Heart left ventricle (tissue), 16 donors: ENCODE data around the gene CEP131. TPM values are rescaled to one million over a fixed set of nuclear protein-coding genes. Genes with fewer than 3 reads are reported as not detected.
"Not testable (repeated sequence)": the region's sequence is repeated elsewhere in the genome, so short reads cannot be mapped to it uniquely, and the experiment has no call there.

Source experiments
- ATAC-seq, 4 donors: fragments of 200-7000 bp; cut with Tn5 transposase; one replicate each; pipeline ENCODE4 v1.9.1; 2020 to 2022; ENCODE audit warnings: moderate library complexity in 4 of 4, mild to moderate bottlenecking in 3 of 4, moderate number of reproducible peaks in 1 of 4
- DNase-seq, 5 donors: peaks; one replicate each; pipeline ENCODE4 v3.0.0-alpha.2; 2020
- H3K27ac ChIP-seq, 12 donors: fragments of 200-600 bp; sonication (generic) in 4 of 12; one replicate each; pipeline versions ENCODE4 v1.5.0 to v1.8.0; 2016 to 2022; ENCODE audit warnings: mild to moderate bottlenecking in 2 of 12
- H3K27me3 ChIP-seq, 9 donors: fragments of 200-600 bp; sonication (generic) in 2 of 9; one replicate each; pipeline versions ENCODE4 v1.5.1 to v1.8.0; 2016 to 2022; ENCODE audit warnings: mild to moderate bottlenecking in 3 of 9
- H3K36me3 ChIP-seq, 9 donors: fragments of 200-600 bp; sonication (generic) in 2 of 9; one replicate each; pipeline versions ENCODE4 v1.5.0 to v1.8.0; 2018 to 2022; ENCODE audit warnings: mild to moderate bottlenecking in 2 of 9
- H3K4me1 ChIP-seq, 12 donors: fragments of 200-600 bp; sonication (generic) in 4 of 12; one replicate each; pipeline versions ENCODE4 v1.5.0 to v1.8.0; 2016 to 2022; ENCODE audit warnings: mild to moderate bottlenecking in 3 of 12
- H3K4me3 ChIP-seq, 12 donors: fragments of 200-600 bp; sonication (generic) in 4 of 12; one replicate each; pipeline versions ENCODE4 v1.5.0 to v1.8.0; 2017 to 2022; ENCODE audit warnings: mild to moderate bottlenecking in 9 of 12, moderate library complexity in 4 of 12
- H3K9me3 ChIP-seq, 12 donors: fragments of 200-600 bp; sonication (generic) in 4 of 12; one replicate each; pipeline versions ENCODE4 v1.5.0 to v1.8.0; 2016 to 2022; ENCODE audit warnings: mild to moderate bottlenecking in 1 of 12
- POLR2A ChIP-seq, 2 donors: fragments of 450-650 bp; IDR thresholded peaks; one replicate each; pipeline ENCODE4 v1.6.1; 2017; ENCODE audit warnings: antibody characterized with exemption in 2 of 2, mild to moderate bottlenecking in 2 of 2, moderate library complexity in 2 of 2
- WGBS, 4 donors: extraction: QIAGEN DNeasy Blood & Tissue Kit in 2 of 4; methylation state at CpG; one replicate each; pipeline versions ENCODE4 v1.1.5 to v1.1.7; 2013 to 2018; 5-methylcytosine and 5-hydroxymethylcytosine counted together
- intact Hi-C, 10 donors: fragments of 100-400 bp; cut with DNase I; formaldehyde crosslinking; loops; one replicate each; pipeline versions ENCODE4 v1.11.1 to v1.14.2; 2022
- polyA plus RNA-seq, 2 donors: library from polyadenylated mRNA; stranded (reverse); fragments of 200-250 nt; gene quantifications; one replicate each; pipeline ENCODE4 v1.2.3, GENCODE V29; 2013
- total RNA-seq, 9 donors: library from RNA; depleted of rRNA in 2 of 9; stranded (reverse); fragments of >200 nt in 2 of 9; fragmentation: NEBNext Ultra II Directional in 3 of 9; extraction: Animal tissue kit (Norgen Biotek cat#: 25700) in 3 of 9; gene quantifications; one replicate each; pipeline versions ENCODE4 v1.1.0 to v1.2.4, GENCODE V29; 2016 to 2023
- TF ChIP-seq, protein P1 (sequence below), 12 donors: fragments of 200-600 bp; sonication (generic) in 4 of 12; IDR thresholded peaks; one replicate each; pipeline versions ENCODE4 v1.5.0 to v1.8.0; 2018 to 2022; ENCODE audit warnings: antibody characterized with exemption in 12 of 12, mild to moderate bottlenecking in 5 of 12
- donor health status: ischemic (EF 13 %, LVEDD 7.1; RV severe dilation, severe dysfunction).
- donor health status: healthy with polysubstance abuse.
- donor health status: DM: no; HTN: yes; CAD: no.
- donor health status: DM: no; HTN: no; CAD: no.
- donor health status: ischemic (EF 25% LVEDD 6.9; RV normal size, moderate dysfunction).
- donor health status: ischemic (EF 25% LVEDD 5.7; RV mildly dilated, moderate dysfunction).
- donor health status: healthy.
- donor health status: DM: yes; HTN: yes; CAD: no.
- donor health status: ischemic (EF 35%, LVEDD 5.7; RV mildly dilated, moderate dysfunction).
- donor health status: nonischemic (EF 11% LVEDD 7.7; RV severe dilation, severe dysfunction).
- donor health status: DM: yes; HTN: yes; CAD: no.
- donor health status: PGD.
- donor health status: ischemic (EF 29% LVEDD 5.4; RV normal size, mild dysfunction).
- donor health status: nonischemic (EF 23%, LVEDD 6.1; RV moderate dilation, normal function).

The CEP131 gene
- total and polyA plus RNA-seq, 11 donors, result 7.0 to 15.8 (median 8.9) TPM

- Histone ChIP-seq H3K4me3 (no peak overlapping the region), H3K36me3 (no peaks in the 10 kb centered on the region), H3K4me1 (peaks cover 0 to 36% (median 0%) of the 10 kb centered on the region in 12 donors), H3K9me3 (no peaks in the 10 kb centered on the region), H3K27ac (no peak overlapping the region), H3K27me3 (no peaks in the 10 kb centered on the region)
- no peak for ATAC-seq
- 75 to 82% (median 77%) methylated on average over 14 of the region's 14 CpGs for WGBS, 4 donors
- intact Hi-C loops, result loop anchor here in 1 of 10 donors (5.0 kb wide), 1 partner anchor 43 kb away; no protein-coding TSS in a partner anchor
- peak in 1 of 5 donors; percentile 44 for DNase-seq
- TF ChIP-seq, protein P1, sequence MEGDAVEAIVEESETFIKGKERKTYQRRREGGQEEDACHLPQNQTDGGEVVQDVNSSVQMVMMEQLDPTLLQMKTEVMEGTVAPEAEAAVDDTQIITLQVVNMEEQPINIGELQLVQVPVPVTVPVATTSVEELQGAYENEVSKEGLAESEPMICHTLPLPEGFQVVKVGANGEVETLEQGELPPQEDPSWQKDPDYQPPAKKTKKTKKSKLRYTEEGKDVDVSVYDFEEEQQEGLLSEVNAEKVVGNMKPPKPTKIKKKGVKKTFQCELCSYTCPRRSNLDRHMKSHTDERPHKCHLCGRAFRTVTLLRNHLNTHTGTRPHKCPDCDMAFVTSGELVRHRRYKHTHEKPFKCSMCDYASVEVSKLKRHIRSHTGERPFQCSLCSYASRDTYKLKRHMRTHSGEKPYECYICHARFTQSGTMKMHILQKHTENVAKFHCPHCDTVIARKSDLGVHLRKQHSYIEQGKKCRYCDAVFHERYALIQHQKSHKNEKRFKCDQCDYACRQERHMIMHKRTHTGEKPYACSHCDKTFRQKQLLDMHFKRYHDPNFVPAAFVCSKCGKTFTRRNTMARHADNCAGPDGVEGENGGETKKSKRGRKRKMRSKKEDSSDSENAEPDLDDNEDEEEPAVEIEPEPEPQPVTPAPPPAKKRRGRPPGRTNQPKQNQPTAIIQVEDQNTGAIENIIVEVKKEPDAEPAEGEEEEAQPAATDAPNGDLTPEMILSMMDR (IDR thresholded peaks at IDR 0.05), result no peak
- no peak for TF ChIP-seq POLR2A (IDR thresholded peaks at IDR 0.05)
Measured at GRCh38 chr17:81148986-81149533, 73.7 kb downstream of the CEP131 start.

DNA sequence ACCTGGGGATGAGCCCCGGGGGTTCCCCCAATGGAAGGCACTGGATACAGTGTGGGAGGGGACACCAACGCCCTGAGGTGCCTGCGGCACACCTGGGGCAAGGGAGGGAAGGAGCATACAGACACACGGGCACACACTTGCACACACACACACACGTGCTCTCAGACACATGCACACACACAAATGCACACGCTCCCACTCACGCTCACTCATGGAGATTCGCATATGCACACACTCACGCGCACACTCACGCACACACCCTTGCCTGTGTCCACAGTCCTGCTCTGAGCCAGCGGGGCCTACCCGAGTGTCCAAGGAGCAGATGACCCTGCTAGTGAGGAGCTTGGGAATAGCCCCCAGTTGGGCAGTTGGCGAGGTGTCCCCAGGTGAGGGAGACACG, 74.2 kb downstream of the CEP131 start:
- intact Hi-C loops, result loop anchor here in 1 of 10 donors (5.0 kb wide), 1 partner anchor 44 kb away; no protein-coding TSS in a partner anchor
- WGBS, 4 donors, result 86 to 91% (median 90%) methylated on average over 7 to 15 of the region's 15 CpGs
- H3K36me3 ChIP-seq, result no peaks in the 10 kb centered on the region
- no peak for DNase-seq
- H3K4me1 ChIP-seq, result peaks cover 0 to 34% (median 0%) of the 10 kb centered on the region in 12 donors
- no peak for ATAC-seq
- no peak overlapping the region for H3K4me3 ChIP-seq
- no peaks in the 10 kb centered on the region for H3K27me3 ChIP-seq
- H3K9me3 ChIP-seq, result no peaks in the 10 kb centered on the region
- TF ChIP-seq, protein P1 (IDR thresholded peaks at IDR 0.05), result no peak
- no peak for TF ChIP-seq POLR2A (IDR thresholded peaks at IDR 0.05)
- no peak overlapping the region for H3K27ac ChIP-seq

DNA sequence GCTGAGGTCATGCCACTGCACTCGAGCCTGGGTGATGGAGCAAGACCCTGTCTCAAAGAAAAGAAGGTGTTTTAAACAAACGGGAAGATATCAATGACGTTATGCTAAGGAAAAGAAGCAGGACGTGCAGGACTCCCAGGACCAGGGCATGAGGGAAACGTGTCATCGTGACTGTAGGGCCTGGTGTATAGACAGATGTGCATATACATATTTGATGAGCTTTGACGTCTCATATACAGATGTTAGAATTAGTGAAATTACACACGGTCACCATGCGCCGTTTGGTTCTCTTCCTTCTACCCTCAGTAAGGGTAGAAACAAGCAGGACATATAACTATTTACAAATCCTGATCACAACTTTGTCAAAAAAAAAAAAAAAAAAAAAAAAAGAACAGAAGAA, 75.1 kb downstream of the CEP131 start:
- TF ChIP-seq POLR2A (IDR thresholded peaks at IDR 0.05), result no peak
- TF ChIP-seq, protein P1 (IDR thresholded peaks at IDR 0.05), result no peak
- no peaks in the 10 kb centered on the region for H3K36me3 ChIP-seq
- intact Hi-C loops, result loop anchor here in 1 of 10 donors (5.0 kb wide), 1 partner anchor 45 kb away; no protein-coding TSS in a partner anchor
- no peak overlapping the region for H3K27ac ChIP-seq
- no peak for ATAC-seq
- H3K4me3 ChIP-seq, result no peak overlapping the region
- peaks cover 0 to 30% (median 4%) of the 10 kb centered on the region in 12 donors for H3K4me1 ChIP-seq
- 77 to 81% (median 79%) methylated on average over 10 of the region's 10 CpGs for WGBS, 4 donors
- no peaks in the 10 kb centered on the region for H3K9me3 ChIP-seq
- DNase-seq, result no peak
- no peaks in the 10 kb centered on the region for H3K27me3 ChIP-seq

- not testable (repeated sequence) for H3K4me3 ChIP-seq, H3K27ac ChIP-seq, H3K9me3 ChIP-seq, H3K36me3 ChIP-seq, ATAC-seq, H3K27me3 ChIP-seq
- H3K4me1 ChIP-seq, result peaks cover 0 to 22% (median 4%) of the 10 kb centered on the region in 12 donors
- intact Hi-C loops, result loop anchor here in 1 of 10 donors (5.0 kb wide), 1 partner anchor 46 kb away; no protein-coding TSS in a partner anchor
- DNase-seq, result peak in 1 of 5 donors; percentile 23
- WGBS, 4 donors, result 80 to 87% (median 82%) methylated on average over 10 of the region's 10 CpGs
Measured at GRCh38 chr17:81146208-81146607, 76.6 kb downstream of the CEP131 start.
